M059J (cell line): ENCODE results near the gene ADAM23. TPM values are rescaled to one million over a fixed set of nuclear protein-coding genes. Genes with fewer than 3 reads are reported as not detected.
"Not testable (repeated sequence)": the region's sequence is repeated elsewhere in the genome, so short reads cannot be mapped to it uniquely, and the experiment has no call there.

Experiments
- DNase-seq: peaks from one replicate; pipeline ENCODE4 v3.0.0-alpha.2; 2012; ENCODE audit warnings: low read depth
- total RNA-seq: library from RNA; depleted of rRNA; stranded (reverse); fragments of >200 nt; shearing (Covaris generic); gene quantifications from 2 replicates; pipeline ENCODE4 v1.2.3, GENCODE V29; 2014; rRNA removed

Gene ADAM23, protein sequence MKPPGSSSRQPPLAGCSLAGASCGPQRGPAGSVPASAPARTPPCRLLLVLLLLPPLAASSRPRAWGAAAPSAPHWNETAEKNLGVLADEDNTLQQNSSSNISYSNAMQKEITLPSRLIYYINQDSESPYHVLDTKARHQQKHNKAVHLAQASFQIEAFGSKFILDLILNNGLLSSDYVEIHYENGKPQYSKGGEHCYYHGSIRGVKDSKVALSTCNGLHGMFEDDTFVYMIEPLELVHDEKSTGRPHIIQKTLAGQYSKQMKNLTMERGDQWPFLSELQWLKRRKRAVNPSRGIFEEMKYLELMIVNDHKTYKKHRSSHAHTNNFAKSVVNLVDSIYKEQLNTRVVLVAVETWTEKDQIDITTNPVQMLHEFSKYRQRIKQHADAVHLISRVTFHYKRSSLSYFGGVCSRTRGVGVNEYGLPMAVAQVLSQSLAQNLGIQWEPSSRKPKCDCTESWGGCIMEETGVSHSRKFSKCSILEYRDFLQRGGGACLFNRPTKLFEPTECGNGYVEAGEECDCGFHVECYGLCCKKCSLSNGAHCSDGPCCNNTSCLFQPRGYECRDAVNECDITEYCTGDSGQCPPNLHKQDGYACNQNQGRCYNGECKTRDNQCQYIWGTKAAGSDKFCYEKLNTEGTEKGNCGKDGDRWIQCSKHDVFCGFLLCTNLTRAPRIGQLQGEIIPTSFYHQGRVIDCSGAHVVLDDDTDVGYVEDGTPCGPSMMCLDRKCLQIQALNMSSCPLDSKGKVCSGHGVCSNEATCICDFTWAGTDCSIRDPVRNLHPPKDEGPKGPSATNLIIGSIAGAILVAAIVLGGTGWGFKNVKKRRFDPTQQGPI
- total RNA-seq, result 0.25 TPM in 1 of 2 replicates, not detected in the other

GRCh38 chr2:206442833-206443734 is at the start of gene ADAM23:
ADAM23 (plus strand) TSS chr2:206443532; CDS start chr2:206443867, 335 bp downstream.
- DNase-seq, result peak; percentile 9

GRCh38 chr2:206396211-206396610 is 47.1 kb upstream of the ADAM23 start:
- DNase-seq, result no peak

GRCh38 chr2:206402956-206403569 is 40.3 kb upstream of the ADAM23 start:
- not testable (repeated sequence) for DNase-seq

- DNase-seq, result no peak
Observed at GRCh38 chr2:206408323-206409320, 34.7 kb upstream of the ADAM23 start.

- no peak for DNase-seq
Observed at GRCh38 chr2:206410714-206411113, 32.6 kb upstream of the ADAM23 start.

DNA sequence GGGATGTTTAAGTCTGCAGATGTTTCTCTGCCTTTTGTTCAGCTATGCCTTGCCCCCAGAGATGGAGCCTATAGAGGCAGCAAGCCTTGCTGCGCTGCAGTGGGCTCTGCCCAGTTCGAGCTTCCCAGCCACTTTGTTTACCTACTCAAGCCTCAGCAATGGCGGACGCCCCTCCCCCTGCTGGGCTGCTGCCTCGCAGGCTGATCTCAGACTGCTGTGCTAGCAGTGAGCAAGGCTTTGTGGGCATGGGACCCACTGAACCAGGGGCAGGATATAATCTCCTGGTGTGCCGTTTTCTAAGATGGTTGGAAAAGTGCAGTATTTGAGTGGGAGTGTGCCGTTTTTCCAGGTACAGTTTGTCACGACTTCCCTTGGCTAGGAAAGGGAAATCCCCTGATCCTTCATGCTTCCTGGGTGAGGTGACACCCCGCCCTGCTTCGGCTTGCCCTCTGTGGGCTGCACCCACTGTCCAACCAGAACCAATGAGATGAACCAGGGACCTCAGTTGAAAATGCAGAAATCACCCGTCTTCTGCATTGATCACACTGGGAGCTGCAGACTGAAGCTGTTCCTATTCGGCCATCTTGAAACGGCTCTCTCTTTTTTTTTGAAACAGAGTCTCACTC is 27.6 kb upstream of the ADAM23 start:
- peak; percentile 3 for DNase-seq

DNA sequence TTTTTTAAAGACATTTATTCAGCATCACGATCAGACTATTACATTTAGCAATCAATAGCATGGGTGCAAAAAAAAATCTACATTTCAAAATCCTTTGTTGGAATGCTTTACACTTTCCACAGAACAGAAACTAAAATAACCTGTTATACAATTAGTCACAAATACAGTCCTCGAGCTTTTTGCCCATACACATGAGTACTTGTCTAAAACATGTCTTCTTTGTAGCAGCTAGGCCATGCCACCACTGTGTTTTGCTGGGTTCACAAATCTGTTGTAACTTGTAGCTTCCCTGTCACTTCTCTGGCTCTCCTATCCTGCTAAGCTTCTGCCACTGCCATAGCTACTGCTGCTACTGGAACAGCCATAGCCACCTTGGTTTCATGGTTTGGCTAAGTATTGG is 24.4 kb upstream of the ADAM23 start:
- no peak for DNase-seq

DNA sequence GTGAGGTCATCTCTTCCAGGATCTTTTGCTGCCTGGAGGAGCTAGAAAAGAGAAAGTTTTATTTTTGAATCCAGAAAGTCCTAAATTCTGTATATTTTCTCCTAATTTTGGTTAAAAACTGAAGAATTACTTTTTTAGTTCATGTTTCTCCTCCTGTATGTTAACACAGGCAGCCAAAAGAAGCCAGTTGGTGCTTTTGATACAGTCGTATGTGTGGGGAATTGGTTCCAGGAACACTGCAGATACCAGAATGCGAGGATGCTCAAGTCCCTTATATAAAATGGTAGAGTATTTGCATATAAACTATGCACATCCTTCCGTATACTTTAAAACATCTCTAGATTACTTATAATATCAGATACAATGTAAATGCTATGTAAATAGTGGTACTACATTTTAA is 22.6 kb upstream of the ADAM23 start:
- DNase-seq, result no peak

DNA sequence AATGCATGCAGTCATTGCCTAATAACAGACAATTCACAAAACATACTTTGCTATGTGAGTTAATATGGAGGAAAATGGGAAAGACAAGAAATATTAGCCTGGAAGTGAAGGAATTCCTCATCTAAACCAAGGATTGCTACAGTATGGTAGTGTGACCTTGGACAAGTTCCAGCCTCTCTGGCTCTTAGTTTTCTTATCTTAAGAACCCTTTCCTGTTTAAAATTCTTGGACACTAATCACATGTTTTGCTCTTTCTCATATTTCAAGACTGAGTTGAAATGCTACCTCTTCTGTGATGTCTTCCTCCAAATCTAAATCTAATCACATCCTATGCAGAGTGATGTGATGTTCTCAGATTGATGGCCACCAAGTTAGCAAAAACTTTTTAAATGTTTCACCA is 20.8 kb upstream of the ADAM23 start:
- peak; percentile 13 for DNase-seq

GRCh38 chr2:206423147-206423546 is 20.2 kb upstream of the ADAM23 start:
- peak; percentile 32 for DNase-seq

DNA sequence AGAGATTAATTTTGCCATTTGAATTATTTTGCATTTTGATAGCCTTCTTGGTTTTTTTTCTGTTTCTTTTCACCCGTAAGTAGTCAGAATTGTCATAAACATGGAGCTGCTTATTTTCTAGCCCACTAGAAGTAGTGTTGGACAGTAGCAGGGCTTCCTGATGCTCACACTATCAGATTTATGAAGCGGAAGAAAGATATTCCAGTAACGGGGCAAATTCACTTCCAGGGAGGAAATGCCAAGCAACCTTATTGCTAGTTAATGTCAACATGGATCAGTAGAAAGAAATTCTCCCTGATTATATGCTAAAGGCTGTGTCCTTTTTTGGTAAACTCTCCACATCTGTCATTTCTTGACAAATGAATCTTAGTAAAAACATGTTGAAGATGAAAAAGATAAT is 19.2 kb upstream of the ADAM23 start:
- peak; percentile 2 for DNase-seq

- no peak for DNase-seq
Observed at GRCh38 chr2:206428783-206429182, 14.5 kb upstream of the ADAM23 start.

DNA sequence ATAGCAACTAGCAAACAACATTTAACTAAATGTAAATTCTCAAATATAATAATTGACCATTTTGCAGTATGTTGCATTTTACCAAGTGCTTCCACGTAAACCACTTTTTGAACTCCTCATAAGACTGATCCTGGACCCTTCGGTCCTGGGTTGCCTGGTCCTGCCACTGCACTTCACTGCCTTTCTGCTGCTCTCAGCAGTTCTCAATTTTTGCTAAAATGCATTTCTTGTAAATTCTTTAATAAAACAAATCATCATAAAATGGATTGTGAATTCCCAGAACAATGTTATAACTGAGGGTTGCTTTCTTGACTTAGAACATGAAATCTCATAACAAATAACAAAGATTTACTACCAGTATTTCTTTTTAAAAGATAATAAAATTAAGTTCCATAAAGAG is 12.9 kb upstream of the ADAM23 start:
- no peak for DNase-seq

- DNase-seq, result no peak
Observed at GRCh38 chr2:206431439-206431838, 11.9 kb upstream of the ADAM23 start.

- DNase-seq, result no peak
Observed at GRCh38 chr2:206432193-206433082, 10.9 kb upstream of the ADAM23 start.

DNA sequence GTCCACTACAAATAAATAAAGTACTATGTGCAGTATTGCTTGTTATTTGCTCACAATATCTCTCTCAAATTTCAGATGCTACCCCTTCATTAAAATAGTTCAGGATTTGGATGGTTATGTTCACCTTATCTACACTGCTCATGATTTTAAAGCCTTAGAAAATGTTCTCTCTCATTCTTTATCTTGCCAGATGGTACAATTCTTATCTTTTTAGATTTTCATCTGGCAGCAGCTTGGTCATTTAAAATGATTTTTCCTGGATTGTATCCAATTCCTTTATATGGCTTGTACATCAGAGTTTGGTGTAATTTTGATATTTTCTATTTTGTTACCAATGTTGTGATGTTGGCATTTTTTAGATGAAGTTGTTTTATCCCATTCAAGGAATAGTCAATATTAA is 10.1 kb upstream of the ADAM23 start:
- DNase-seq, result no peak

DNA sequence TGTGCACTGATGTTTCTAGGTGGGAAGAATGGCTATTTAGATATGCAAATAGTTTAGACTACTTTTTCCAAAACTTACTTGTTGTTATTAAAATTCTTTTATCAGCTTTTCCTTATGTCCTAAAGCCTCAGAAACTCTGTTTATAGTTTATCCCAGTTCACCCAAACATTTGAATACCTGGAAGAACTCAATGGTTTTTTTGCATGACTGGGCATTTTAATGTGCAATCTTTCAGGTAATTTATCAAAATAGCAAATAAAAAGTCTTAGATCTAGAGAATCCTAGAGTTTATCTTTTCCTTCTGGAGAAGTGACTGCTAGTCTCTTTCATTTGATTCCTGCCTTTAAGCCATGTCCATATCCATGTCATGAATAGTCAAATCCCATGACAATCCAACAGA is 9.6 kb upstream of the ADAM23 start:
- no peak for DNase-seq

GRCh38 chr2:206435742-206436141 is 7.6 kb upstream of the ADAM23 start:
- no peak for DNase-seq
